Caki2 (cell line): Measurements from ENCODE around the gene AHR. TPM values are rescaled to one million over a fixed set of nuclear protein-coding genes. Genes with fewer than 3 reads are reported as not detected.
A peak's percentile ranks its signal among the peaks of the same experiment; 100 is the strongest.

ENCODE experiments used
- DNase-seq: peaks from one replicate; pipeline ENCODE4 v3.0.0-alpha.2; 2015; ENCODE audit warnings: low read depth
- in situ Hi-C: cut with HindIII; loops from 2 replicates; pipeline ENCODE4 v1.10.0; 2016; ENCODE audit warnings: low sequenced_read_pairs, low pct_unique_long_range_greater_than_20kb, mixed read lengths
- total RNA-seq: library from RNA; depleted of rRNA; stranded (reverse); fragments of >200 nt; shearing (Covaris generic); gene quantifications from 2 replicates; pipeline ENCODE4 v1.2.3, GENCODE V29; 2014; ENCODE audit warnings: low replicate concordance; rRNA removed

The AHR gene
- total RNA-seq = 27.5 and 36.1 TPM in 2 replicates

DNA sequence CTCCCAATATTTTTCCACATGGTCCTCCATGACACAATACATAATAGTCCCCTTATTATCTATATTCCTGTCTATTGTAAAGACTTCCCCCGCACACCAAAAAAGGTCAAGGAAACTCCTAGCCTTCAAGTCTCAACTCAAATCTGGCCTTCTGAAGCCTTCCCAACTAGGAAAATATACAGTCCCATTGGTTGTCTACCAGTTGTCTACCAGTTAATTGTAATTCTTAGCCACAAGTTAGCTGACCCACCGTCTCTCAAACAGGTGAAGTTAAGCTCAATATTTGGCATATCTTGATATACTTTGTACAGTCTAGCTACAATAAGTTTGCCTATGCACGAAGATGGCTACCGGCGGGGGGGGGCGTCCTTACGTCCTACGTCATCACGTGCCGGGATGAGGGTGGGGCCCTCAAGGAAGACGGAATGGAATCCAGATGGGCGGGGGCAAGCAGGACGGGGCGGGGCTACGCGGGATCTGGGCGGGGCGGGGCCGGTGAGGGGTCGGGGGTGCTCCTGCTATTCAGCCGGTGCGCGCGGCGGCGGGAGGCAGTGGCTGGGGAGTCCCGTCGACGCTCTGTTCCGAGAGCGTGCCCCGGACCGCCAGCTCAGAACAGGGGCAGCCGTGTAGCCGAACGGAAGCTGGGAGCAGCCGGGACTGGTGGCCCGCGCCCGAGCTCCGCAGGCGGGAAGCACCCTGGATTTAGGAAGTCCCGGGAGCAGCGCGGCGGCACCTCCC is at the start of gene AHR:
AHR (plus strand) TSS at position 551 of the 738 bp plus-strand sequence. CDS start 613 bp downstream, outside the sequence.
- DNase-seq = peak; percentile 83
- in situ Hi-C loops = no loop called here

DNA sequence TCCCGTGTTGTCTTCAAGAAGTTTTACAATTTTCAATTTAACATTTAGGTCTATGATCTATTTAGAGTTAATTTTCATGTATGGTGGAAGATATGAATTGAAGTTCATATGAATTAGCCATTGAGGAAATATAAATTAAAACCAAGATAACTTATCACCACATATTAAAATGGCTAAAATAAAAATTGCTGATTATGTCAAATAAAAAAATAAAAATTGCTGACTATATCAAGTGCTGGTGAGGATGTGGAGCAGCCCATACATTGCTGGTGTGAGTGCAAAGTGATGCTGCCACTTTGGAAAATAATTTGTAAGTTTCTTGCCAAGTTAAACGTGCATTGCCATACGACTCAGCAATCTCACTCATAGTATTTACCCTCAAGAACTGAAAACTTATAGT is 44.6 kb upstream of the AHR start:
- in situ Hi-C loops = no loop called here
- DNase-seq = no peak

DNA sequence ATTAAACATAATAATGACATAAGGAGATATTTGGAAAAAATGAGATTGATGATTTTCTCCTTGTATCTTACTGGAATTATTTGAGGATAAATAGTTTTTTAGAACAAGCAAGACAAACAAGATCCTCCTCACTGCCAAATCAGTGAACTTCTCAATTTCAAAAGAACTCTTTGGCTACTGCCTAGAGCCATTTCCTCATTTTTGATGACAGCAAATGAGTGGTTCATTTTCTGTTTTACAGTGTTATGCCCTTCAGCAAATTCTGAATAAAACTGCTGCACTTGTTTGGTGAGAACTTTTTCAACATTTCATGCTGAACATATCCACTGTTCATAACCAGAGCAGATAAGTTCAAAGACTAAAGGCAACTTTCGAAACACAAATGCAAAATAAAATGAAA is 42.5 kb upstream of the AHR start:
- DNase-seq = no peak
- in situ Hi-C loops = no loop called here

DNA sequence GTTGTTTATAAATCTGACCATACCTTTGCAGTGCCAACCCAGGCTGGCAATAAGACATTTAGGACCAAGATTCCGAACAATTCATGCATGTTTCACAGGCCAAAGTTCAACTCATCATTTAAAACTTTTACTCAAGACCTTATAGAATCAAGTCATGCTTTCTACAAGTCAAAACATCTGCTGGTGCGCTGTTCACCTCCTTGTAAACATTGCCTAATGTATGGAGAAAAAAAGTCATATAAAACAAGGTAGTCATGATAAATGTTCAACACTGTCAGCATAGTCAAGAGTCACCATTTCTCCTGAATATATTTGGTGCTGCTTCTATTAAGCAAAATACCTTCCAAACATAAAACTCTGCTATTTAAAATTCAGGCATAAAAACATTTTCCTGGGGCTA is 42.1 kb upstream of the AHR start:
- no peak for DNase-seq
- in situ Hi-C loops = no loop called here

DNA sequence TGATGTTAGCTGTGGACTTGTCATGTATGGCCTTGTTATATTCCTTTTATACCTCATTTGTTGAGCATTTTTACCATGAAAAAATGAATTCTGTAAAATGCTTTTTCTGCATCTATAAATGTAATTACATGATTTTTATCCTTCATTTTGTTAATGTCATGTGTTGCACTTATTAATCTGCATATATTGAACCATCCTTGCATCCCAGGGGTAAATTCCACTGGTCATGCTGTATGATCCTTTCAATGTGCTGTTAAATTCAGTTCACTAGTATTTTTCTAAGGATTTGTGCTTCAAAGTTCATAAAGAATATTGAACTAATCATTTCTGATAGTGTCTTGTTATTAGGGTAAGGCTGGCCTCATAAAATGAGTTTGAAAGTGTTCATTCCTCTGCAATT is 31.9 kb upstream of the AHR start:
- no peak for DNase-seq
- in situ Hi-C loops = no loop called here

GRCh38 chr7:17269341-17270221 is 28.9 kb upstream of the AHR start:
- in situ Hi-C loops = no loop called here
- no peak for DNase-seq

- in situ Hi-C loops = no loop called here
- DNase-seq = no peak
Measured at GRCh38 chr7:17274551-17275245, 23.8 kb upstream of the AHR start.

DNA sequence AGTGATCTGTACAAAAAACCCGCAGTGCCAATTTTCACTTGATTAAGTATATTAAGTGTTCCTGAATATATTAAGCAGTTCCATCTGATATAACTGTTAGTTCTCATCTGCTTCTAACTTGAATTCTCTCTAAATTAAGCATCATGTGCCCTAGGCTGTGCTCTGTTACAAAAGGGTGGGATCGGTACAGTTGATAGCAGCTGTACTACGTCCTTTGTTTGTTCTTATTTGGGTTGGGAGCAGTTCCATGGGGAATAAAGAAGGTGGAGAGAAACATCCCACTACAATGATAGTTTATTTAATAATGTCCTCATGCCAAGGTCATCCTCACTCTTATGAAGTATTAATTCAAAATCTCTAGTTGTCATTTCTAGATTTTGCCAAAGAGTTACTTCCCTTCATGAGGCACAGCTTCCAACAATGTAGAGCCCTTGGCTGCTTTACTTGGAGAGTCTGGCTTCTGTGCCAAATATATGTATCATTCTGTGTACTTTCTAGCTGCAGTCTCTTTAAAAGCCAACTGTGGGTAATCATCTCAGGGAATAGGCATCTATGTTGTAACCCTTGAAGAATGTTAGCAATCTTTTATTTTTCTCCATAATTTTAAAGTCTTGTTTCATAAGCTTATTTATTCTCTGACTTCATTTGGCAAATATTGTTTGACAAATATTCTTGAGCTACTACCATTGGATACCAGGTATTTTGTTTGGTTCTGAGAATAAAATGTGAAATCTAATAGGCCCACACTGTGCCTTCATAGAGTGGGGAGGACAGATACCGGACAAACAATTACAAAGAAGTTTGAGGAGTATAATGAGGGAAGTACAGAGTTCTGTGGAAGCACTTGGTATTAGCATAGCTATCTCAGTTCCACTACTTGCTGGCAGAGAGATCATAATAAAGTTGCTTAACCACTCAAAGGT is 22.4 kb upstream of the AHR start:
- in situ Hi-C loops = no loop called here
- DNase-seq = peak; percentile 18

- in situ Hi-C loops = no loop called here
- DNase-seq = no peak
Measured at GRCh38 chr7:17279061-17279460, 19.4 kb upstream of the AHR start.

DNA sequence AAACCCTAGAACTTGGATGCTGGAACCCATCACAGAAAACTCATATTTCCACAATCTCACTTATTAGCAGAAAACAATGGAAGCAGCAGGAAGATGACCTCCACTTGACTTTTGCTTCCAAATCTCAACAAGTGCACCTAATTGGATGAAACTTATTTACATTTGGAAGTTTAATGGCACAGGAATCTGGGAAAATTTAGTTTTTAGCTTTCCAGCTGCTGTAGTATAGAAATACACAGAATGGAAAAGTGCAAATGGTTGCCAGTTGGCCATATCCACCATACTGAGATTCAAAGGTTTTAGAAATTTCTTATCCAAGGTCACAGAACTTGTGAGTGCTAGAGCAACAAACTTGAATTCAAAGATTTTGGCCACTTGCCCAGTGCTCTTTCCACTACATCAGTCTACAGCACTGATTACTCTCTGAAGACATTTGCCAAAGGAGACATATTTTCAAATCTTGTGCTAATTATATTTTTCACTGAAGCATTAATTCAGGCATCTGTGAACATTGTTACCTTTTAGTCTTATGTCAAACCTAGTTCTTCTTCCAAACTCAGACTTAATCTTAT is 9.3 kb upstream of the AHR start:
- DNase-seq = no peak
- in situ Hi-C loops = no loop called here

DNA sequence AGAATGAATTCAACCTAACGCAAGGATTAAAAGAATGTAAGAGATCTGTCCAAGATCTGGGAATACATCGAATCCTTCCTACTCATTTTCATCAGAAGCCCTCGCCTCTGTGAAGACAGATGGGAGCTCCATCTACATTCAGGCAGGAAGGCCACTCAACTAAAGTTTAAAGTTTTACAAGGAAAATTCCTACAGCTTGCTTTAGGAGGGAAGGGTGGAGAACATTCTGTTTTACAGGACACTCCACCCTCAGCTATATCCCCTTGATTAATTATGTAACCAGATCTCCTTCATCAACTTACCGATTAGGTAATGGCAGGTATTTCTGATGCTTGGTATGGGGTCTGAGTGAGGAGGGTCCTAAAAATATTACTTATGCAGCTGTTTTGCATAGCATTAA is 5.6 kb upstream of the AHR start:
- in situ Hi-C loops = no loop called here
- no peak for DNase-seq

GRCh38 chr7:17293481-17293880 is 5.0 kb upstream of the AHR start:
- DNase-seq = no peak
- in situ Hi-C loops = no loop called here

- DNase-seq = no peak
- in situ Hi-C loops = no loop called here
Measured at GRCh38 chr7:17297243-17297642, 1.2 kb upstream of the AHR start.

GRCh38 chr7:17298840-17299482 is 509 bp downstream of the AHR start:
- in situ Hi-C loops = no loop called here
- no peak for DNase-seq

DNA sequence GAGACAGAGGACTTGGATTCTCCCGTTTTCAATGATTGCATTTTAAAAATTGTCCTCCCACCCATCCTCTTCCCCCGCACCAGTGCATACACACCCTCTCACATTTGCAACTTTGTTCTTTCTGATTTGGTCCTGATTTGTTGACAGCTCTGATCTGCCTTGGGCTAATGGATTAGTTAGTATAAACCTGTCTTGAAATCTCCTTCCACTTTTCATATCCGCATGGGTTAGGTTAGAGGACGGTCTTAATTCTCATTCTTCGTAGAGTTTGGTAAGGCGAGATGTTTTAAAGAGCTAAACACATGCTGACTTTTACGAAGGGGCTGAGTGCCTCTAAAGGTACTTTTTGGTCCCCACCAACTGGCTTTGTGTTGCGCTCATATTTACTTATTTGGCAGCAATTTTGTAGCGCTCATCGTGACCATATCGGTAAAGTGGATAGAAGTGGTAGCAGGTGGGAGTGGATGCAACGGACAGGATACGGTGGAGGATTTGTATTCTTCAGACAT is 1.1 kb downstream of the AHR start:
- DNase-seq = peak; percentile 61
- in situ Hi-C loops = no loop called here

DNA sequence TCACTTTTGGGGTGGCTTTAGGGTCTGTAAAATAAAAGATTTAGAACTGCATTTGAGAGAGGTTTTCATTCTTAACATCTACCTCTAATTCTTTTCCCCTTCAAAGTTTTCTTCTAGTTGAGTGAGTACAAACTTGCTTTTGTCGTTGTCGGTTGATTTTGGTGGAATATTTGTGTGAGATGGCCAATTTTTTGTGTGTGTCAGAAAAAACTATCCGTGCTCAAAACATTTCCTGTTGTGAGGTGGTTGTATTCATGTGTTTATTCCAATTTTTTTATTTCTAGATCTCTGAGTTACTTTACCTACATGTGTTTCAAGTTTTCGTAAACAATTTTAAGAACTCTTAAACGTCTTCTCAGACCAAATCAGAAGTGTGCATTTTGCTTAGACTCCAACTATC is 1.6 kb downstream of the AHR start:
- DNase-seq = peak; percentile 32
- in situ Hi-C loops = loop anchor here (10.0 kb wide), 1 partner anchor 315 kb away; no protein-coding TSS in a partner anchor

- no peak for DNase-seq
- in situ Hi-C loops = loop anchor here (10.0 kb wide), 1 partner anchor 316 kb away; no protein-coding TSS in a partner anchor
Measured at GRCh38 chr7:17300437-17300836, 2.0 kb downstream of the AHR start.
